AG04449 (cell line): ENCODE results near the gene VPS13C.

Source experiments
- CTCF ChIA-PET: fragments of 350-600 bp; formaldehyde crosslinking; extraction: SDS; loops from one replicate; lab custom pipeline; 2021; ENCODE audit warnings: antibody characterized with exemption; lab: Yijun Ruan, JAX
- POLR2A ChIA-PET: fragments of 400-600, 350-600 bp; formaldehyde crosslinking; extraction: SDS; loops from one replicate; lab custom pipeline; 2020; ENCODE audit warnings: antibody characterized with exemption, inconsistent platforms; lab: Yijun Ruan, JAX
- DNase-seq: peaks from one replicate; pipeline ENCODE4 v3.0.0-alpha.2; 2010; ENCODE audit warnings: low read depth, low spot score
- H3K4me3 ChIP-seq: 2 replicates; pipeline ENCODE4 v1.5.1; 2011; ENCODE audit warnings: low read depth, mild to moderate bottlenecking, control low read depth, low read length
- CTCF ChIP-seq: IDR thresholded peaks from one replicate; pipeline ENCODE4 v1.5.1; 2011; ENCODE audit warnings: mild to moderate bottlenecking, moderate library complexity, low read length, control low read depth, inconsistent platforms; ENCODE audit not compliant: insufficient read depth; ENCODE audit errors: missing control alignments

The VPS13C gene

GRCh38 chr15:61830536-61831330 lies 229.5 kb downstream of the VPS13C start:
- TF ChIP-seq CTCF: no peak
- H3K4me3 ChIP-seq: no peak overlapping the region
- CTCF ChIA-PET: interaction anchor here (5.9 kb wide), 1 partner anchor 1245 kb away, joined by 60 read pairs; no protein-coding TSS in a partner anchor
- POLR2A ChIA-PET: no interaction called here
- no peak for DNase-seq

GRCh38 chr15:61829514-61829889 lies 230.7 kb downstream of the VPS13C start:
- DNase-seq: no peak
- CTCF ChIA-PET: interaction anchor here (1.5 kb wide), 1 partner anchor 9 kb away, joined by 7 read pairs; no protein-coding TSS in a partner anchor
- POLR2A ChIA-PET: no interaction called here
- no peak overlapping the region for H3K4me3 ChIP-seq
- no peak for TF ChIP-seq CTCF

- CTCF ChIA-PET: interaction anchor here (1.5 to 1.9 kb wide), 2 partner anchors 9 kb away, joined by 7 to 8 read pairs; no protein-coding TSS in a partner anchor
- H3K4me3 ChIP-seq: no peak overlapping the region
- POLR2A ChIA-PET: no interaction called here
Measured at GRCh38 chr15:61828860-61829513, 231.3 kb downstream of the VPS13C start.

GRCh38 chr15:61828008-61828407 lies 232.2 kb downstream of the VPS13C start:
- no peak for TF ChIP-seq CTCF
- ChIA-PET POLR2A (no interaction called here), CTCF (interaction anchor here (1.9 kb wide), 1 partner anchor 10 kb away, joined by 8 read pairs; no protein-coding TSS in a partner anchor)
- no peak overlapping the region for H3K4me3 ChIP-seq
- no peak for DNase-seq

More at GRCh38 chr15:61828860-61829513, 231.3 kb downstream of the VPS13C start:
- no peak for TF ChIP-seq CTCF
- DNase-seq: no peak

GRCh38 chr15:61827131-61827530 lies 233.1 kb downstream of the VPS13C start:
- ChIA-PET CTCF (interaction anchor here (0.6 to 1.9 kb wide), 2 partner anchors 11 to 1463 kb away, joined by 3 to 8 read pairs; no protein-coding TSS in a partner anchor), POLR2A (no interaction called here)
- no peak overlapping the region for H3K4me3 ChIP-seq
- no peak for DNase-seq
- TF ChIP-seq CTCF: no peak

- DNase-seq: no peak
- no peak overlapping the region for H3K4me3 ChIP-seq
- no peak for TF ChIP-seq CTCF
- POLR2A ChIA-PET: no interaction called here
- CTCF ChIA-PET: no interaction called here
Measured at GRCh38 chr15:61824291-61824690, 236.0 kb downstream of the VPS13C start.
